Stimulated activated CD8-positive, alpha-beta memory T cell treated with anti-CD3 and anti-CD28 coated beads, Interleukin-4, amount 100 ng/mL, for 48 hours (primary cell): Measurements from ENCODE around the gene C3orf70.
"Not testable (repeated sequence)": the region's sequence is repeated elsewhere in the genome, so short reads cannot be mapped to it uniquely, and the experiment has no call there.

ENCODE experiments used
- DNase-seq: peaks from one replicate; pipeline ENCODE4 v3.0.0-alpha.2; 2020

C3orf70 gene

DNA sequence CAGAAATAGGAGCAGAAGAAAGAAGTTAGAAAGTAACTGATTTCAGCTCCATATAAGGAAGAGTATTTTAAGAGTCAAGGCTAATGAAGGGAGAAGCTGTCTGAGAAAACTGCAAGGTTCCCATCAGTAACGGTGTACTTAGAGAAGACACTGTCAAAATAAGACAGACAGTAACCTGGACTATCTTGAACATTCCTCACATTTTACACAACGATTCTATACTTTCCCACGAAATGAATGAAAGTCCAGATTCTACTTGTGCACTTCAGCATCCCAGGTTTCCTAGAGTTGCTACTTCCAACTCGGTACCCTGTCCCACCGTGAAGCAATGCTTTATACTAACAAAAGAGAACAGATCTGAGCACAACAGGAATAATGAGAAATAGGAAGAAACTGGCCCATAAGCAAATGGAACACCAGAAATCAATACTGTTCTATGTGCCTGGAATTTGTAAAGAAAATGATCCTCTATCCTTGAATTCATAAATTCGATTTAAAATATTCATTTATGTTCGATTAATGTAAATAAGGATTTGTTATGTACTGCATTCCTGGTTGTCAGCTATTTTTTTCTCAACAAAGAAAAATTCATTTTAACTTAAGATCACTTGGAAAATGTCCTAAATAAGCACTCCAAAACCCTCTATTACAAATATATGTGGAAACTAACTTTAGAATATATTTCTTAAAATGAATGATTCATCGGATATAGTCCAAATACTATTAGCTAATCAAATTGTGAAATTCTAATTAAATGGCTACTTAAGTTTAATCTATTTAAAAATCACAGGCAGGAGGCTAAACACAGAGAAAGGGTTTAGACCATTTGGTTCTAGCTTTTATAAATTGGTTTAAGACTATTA lies 1.5 kb downstream of the C3orf70 start:
- DNase-seq: no peak

DNA sequence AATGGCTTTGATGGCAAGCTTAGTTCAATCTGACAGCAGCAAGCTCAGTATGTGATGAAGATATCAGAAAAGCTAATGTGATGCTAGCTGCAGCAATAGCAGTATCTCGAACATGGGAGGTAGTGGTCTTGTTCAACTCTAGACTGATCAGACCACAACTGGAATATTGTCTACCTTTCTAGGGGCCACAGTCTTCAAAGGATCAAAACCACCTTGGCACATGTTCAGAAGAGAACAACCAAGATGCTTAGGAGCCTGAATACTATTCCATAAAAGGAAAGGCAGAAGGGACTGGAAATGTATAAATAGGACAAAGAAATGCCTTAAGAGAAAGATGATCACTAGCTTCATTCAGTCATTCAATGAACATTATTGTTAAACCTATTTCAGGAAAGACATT lies 2.3 kb downstream of the C3orf70 start:
- DNase-seq: no peak

DNA sequence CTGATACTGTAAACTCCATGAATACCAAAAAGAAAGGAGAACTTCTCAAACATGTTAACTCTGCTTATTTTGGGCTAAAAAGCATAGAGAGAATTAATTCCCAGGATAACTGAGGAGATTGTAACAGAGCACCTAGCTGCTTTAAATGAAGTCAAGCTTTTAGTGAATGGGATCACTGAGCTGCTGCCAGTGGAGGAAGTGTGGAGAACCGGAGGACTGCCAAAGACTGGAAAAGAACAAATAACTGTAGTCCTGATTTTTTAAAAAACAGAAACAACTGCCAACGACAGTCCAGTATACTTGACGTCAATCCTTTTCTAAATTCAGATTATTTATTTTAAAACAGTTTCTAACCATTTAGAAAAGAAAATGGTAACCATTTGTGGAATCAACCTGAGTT lies 3.3 kb downstream of the C3orf70 start:
- DNase-seq: no peak

DNA sequence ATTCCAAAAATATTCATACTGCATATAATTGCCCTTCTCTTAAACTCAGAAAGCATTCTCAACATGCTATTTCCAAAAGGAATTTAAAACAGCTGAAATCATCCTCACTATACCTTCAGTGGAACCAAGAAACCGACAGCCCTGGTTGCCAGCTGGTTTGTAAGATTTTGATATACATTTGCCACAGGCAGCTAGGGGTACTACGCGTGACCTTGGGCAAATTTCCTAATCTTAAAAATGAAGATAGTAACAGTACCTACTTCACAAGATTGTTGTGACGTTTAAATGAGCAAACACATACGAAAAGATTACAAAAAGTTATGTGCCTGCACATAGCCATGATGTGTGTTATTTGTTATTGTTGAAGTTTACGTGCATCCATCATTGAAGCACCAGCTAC lies 7.3 kb downstream of the C3orf70 start:
- DNase-seq: no peak

DNA sequence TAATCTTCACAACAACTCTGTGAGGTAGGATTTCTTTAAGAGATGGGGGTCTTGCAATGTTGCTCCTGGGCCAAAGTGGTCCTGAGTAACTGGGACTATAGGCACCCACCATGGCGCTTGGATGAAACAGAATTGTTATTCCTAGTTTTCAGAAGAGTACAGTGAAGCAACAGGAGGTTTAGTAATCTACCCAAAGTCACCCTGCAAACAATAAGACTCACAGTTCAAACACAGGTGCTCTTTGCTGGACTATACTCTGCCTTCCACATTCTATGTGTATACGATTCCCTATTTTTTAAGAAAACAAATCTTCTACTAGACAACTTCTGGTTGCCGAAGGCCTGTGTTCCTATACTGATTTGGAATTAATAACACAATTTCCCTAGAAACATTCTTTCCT lies 8.1 kb downstream of the C3orf70 start:
- no peak for DNase-seq

DNA sequence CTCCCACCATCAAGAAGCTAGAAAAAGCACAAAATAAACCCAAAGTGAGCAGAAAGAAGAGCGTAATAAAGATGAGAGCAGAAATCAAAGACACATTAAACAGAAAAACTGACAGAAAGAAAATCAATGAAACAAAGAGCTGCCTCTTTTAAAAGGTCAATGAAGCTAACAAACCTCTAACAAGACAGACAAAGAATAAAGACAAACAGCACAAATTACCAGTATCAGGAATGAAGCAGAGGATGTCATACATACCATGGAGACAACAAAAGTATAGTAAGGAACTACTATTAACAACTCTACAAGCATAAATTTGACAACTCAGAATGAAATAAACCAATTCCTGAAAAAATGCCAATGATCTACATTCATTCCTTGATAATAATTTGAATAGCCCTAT lies 15.0 kb downstream of the C3orf70 start:
- no peak for DNase-seq

DNA sequence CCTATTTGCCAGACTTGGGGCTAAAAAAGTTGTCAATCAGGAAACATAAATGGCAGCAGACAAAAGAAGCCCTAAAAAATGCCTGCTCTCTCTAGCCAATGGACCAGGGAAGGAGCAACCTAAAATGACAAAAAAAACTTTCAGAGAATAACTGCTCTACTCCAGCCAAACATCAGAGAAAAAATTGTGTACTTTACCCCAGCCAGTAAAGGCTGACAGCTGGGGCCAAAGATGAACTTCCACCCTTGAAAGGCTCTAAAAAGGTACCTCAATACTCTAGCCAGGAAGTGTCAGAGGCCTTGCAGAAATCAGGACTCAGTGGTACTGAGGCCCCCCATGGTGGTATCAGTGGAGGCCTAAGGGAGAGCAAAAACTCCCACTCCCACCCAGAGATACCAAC lies 18.4 kb downstream of the C3orf70 start:
- no peak for DNase-seq

DNA sequence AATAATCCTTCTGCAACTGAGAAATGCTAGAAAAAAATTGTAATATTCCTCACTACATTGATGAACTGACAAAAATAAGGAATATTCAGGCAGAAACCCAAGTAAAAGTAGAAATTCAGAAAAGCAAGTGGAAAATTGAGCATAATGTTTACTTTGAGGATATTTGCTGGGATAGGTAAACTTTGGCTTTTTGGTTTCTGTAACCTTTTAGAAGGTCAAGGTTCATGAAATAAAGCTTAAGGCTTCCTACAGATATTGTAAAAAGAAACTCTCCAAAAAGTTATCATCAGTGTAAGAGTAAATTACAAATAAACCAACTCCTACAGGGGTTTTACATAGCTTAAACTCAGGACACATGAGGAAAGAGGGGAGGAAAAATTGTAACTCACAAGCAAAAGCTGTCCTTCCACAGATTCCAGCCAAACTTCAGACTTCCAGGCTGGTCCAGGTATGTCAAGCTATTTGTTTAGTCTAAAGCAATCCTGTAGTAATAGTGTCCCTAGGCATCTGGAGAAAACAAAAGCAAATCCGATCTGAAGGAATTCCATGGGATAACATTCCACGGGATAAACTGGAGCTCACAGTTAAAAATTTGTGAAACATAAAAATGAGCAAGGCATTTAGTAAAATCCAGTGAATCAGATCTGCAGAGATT lies 21.1 kb downstream of the C3orf70 start:
- DNase-seq: no peak

DNA sequence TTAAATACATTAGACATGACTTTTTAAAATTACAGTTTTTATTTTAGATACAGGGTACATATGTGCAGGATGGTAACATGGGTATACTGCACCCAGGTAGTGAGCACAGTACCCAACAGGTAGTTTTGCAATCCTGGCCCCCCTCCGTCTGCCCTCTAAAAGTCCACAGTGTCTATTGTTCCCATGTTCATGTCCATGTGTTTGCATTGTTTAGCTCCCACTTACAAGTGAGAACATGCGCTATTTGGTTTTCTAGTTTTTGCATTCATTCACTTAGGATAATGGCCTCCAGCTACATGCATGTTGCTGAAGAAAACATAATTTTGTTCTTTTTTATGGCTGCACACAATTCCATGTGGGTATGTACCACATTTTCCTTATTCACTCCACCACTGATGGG lies 23.8 kb downstream of the C3orf70 start:
- DNase-seq: no peak

DNA sequence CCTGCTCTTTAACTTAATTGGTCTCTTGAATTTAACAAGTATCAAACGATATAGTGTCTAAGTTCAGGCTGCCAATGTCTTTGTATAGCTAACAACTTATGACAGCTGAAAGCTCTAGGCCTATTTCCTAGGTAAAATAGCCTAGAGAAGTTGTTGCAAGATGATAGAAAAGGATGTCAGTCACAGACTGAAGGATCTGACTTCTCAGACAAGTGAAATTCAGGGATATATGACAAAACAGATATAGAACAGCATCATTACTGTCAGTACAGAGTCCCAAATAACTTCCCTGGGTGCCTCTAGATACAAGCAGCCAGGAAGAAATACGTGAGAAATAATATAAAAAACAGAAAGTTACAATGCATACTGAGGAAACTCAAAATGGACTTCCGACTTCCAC lies 26.7 kb downstream of the C3orf70 start:
- DNase-seq: no peak

DNA sequence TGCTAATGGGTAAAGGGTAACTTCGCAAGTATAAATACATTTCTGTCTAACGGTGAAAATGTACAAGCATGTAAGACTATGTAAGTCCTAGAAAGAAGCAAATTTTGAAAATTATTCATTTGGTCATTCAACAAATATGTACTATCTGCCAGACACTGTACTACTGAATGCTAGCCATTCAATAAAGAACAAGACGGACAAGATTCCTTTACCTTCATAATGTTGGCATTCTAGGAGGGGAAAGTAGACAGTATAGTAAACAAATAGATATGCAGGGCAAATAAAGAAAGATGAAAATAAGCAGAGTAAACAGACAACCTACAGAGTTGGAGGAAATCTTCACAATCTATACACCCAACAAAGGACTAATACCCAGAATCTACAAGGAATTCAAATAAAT lies 32.7 kb downstream of the C3orf70 start:
- no peak for DNase-seq

DNA sequence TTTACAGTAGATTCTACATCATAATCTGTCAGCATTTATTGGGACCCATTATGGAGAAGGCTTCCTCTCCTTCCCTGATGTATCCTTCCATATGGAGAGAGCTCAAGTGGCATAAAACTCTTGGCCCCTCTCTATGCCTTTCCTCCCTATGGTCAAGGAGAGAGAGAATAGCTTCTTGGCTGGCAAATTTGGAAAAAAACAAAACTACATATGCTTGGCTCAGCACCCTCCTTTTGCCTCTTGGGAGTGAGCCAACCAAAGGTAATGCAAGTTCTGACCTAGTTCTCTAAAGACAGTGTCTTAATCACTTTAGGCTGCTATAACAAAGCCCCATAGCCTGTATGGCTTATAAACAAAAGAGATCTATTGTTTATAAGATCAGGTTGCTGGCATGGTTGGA lies 37.5 kb downstream of the C3orf70 start:
- DNase-seq: no peak

DNA sequence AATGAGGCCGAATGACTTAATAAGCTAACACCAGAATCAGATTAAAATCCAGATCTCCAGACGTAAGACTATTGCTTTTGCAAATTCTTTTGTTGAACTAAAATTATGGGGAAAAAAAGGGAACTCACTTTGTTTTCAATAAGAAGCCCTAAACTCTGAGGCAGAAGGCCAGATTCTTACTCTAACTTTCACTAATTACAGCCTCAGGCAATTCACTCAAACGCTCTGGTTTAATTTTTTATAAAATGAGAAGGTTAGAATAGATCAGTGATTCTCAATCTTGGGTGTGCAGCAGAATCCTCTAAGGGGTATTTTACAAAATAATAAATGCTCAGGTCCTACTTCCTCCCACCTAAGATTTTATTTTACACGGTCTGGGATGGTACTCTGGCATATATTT lies 38.1 kb downstream of the C3orf70 start:
- no peak for DNase-seq

DNA sequence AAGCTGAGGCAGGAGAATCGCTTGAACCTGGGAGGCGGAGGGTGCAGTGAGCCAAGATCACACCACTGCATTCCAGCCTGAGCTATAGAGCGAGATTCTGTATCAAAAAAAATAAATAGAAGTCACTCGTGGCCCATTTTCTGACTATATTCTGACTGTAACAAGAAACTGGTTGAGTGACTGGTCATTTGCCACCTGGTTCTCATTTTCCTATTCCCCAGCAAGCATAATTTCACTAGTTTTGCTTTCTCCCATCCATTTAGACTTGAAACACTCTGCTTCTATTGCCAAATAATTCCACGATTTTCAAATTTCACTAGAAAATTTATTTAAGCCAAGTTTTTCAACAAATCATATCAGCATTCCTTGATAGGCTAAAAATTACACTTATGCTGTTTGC lies 40.7 kb downstream of the C3orf70 start:
- no peak for DNase-seq

DNA sequence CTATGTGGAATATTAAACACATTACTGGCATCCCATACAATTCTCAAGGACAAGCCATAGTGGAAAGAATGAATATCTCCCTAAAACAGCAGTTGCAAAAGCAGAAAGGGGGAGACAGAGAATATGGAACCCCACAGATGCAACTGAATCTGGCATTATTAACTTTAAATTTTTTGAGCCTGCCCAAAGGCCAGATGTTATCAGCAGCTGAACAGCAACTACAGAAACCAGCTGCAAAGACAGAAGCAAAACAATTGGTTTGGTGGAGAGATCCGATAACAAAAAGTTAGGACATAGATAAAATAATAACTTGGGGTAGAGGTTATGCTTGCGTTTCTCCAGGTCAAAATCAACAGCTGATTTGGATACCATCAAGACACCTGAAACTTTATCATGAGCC lies 43.8 kb downstream of the C3orf70 start:
- DNase-seq: not testable (repeated sequence)

DNA sequence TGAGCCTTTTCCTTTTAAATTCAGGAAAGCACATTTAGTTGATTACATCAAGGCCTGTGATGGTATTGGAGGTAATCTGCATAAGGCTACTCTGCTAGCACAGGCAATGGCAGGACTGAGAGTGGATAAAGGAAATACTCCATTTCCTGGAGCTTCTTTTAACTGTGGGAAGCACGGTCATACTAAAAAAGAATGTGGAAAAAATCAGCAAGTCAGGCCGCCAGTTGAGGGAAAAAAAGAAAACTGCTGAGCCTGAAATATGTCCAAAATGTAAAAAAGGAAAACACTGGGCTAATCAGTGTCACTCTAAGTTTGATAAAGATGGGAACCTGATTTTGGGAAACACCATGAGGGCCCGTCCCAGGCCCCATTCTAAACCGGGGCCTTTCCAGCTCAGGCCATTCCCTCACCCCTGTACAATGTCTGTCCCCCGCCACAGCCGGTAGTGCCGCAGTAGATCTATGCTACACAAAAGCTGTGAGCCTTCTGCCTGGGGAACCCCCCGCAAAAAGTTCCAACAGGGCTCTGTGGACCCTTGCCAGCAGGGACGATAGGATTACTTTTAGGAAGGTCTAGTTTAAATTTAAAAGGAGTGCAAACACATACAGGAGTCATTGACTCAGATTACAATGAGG lies 46.5 kb downstream of the C3orf70 start:
- not testable (repeated sequence) for DNase-seq

DNA sequence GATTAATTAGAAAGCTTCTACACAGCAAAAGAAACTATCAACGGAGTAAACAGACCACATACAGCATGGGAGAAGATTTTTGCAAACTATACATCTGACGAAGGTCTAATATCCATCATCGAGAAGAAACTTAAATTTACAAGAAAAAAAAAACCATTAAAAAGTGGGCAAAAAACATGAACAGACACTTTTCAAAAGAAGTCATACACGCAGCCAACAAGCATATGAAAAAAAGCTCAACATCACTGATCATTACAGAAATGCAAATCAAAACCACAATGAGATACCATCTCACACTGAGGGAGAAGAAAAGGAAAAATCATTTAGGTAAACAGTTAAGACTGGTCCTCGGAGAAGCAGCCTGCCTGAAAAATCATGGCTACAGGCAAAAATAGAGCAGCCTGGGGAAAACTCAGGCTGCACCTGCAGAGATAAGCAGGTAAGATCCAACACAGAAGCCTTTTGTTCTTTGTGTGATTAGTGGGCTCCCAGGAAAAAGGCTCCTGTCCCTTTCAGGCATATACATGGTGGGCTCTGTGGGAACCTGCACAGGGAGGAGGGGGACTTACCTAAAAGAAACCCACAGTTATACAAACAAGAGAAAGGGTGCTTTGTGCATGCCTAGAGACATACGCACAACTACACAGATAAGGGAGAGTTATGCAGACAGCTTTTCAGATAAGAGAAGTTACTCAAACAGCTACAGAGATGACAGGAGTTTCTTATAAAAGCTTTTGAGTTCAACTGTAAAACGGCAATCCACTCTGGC lies 49.3 kb downstream of the C3orf70 start:
- DNase-seq: no peak

DNA sequence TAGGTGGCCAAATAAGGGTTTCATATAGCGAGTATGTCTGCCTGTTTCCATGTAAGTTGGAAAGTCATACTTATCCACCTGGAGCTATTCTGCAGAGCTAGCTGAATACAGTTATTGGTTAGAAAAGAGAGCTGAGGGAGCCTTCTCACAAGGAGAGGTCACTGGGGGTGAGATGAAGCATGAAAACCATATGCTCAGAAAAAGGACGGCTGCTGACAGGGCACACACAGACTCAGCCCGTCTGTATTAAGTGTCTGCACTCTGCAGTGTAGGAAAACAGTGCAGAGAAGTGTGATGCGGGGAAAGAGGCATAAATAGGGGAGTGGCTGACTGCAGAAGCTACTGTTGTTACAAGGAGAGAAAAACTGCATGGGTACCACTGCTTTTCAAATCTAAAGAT lies 58.2 kb downstream of the C3orf70 start:
- no peak for DNase-seq

DNA sequence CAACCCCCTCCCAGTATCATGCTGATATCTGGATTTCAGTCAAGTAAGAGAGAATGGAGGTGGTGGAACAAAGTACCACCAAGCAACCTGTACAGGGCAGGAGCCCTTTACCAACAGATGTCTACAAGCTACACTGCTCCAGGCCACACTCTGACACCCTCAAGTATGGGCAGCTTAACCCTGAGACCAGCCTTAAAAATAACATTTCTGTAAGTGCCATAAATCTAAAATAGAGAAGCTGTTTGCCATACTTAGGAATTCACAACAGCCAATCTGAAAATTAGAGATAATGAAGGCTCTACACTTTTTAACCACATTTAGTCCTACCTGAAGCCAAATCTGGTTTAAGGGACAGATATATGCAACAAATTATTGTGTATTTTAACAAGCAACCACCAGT lies 59.7 kb downstream of the C3orf70 start:
- DNase-seq: no peak

DNA sequence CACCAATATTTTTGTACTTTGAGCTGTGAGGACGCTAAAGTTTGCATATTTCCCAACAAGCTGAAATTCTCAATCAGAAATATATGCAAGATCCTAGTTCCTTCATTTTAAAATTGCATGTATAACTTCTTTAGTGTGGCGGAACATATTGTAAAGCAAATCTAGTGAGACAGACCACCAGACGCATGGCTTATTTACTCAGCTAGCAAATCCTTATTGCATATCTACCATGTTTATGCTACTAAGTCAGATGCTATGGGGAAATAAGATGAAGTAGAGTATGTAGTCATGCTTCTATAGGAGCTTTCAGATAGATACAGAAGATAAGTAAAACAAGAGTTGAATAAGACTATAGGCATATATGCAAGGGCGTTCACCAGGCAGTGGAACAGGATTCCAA lies 62.0 kb downstream of the C3orf70 start:
- no peak for DNase-seq

DNA sequence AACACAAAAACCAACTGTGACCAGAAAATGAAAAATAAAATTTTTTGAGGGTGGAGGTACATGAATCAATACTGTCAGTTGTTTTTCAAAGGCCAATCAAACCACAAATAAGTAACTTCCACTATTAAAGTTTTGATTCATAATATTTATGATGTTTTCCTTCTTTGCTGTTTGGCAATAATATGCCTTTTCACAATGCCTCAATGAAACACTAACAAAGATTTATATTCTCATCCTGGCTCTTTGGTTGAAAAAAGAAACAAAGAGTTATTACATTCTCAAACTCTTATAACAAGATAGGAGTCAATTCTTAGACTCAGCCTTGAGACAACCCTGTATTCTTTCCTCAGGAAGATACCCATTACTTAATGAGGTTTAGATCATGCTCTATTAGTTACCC lies 63.1 kb downstream of the C3orf70 start:
- no peak for DNase-seq

DNA sequence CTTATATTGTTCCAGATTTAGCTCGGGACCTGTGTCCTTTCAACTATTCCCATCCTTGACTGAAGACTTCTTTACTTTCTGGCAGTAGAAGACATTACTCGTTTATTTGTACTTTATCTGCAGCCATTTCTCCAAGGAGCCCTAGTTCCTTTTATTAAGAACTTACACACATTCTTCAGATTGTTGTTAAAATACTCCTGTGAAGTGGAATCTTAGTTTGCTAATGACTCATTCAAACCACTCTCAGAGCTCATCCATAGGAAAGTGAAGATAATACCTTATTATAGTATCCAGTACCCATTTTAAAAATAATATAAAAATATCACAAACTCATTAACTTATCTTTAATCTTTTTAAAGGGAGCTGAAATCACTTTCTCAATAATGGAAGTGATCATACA lies 63.5 kb downstream of the C3orf70 start:
- DNase-seq: no peak

DNA sequence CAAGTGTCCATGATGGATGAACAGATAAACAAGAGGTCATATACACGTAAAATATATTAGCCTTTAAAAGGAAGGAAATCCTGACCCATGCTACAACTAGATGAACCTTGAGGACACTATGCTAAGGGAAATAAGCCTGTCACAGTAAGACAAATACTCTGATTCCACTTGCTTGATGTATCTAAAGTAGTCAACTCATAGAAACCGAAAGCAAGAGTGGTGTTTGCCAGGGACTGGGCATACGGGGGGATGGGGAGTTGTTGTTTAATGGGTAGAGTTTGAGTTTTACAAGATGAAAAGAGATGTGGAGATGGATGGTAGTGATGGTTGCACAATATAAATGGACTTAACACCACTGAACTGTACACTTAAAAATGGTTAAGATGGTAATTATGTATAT lies 65.4 kb downstream of the C3orf70 start:
- no peak for DNase-seq

DNA sequence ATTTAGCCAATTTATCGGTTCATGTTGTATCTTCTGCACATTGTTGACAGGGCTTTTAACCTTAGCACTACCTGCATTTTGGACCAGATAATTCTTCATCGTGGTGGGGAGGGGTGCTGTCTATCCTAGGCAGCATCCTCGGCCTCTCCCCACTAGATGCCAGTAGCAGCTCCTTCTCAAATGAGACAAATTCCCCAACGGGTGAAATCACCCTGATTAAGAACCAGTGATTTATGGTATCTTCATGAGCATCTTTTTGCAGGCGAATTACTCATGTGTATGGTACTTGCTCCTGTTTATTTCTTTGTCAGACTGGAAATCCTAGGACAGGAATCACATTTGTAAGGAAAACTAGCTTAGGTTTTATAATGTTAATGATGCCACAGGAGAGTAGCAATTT lies 68.0 kb downstream of the C3orf70 start:
- DNase-seq: no peak
